ENCODE results near the gene NFATC2. TPM values are rescaled to one million over a fixed set of nuclear protein-coding genes. Genes with fewer than 3 reads are reported as not detected.
A peak's percentile ranks its signal among the peaks of the same experiment; 100 is the strongest.

NFATC2 gene
- total RNA-seq, 1 donor from 2014 or later = 1.9 TPM

DNA sequence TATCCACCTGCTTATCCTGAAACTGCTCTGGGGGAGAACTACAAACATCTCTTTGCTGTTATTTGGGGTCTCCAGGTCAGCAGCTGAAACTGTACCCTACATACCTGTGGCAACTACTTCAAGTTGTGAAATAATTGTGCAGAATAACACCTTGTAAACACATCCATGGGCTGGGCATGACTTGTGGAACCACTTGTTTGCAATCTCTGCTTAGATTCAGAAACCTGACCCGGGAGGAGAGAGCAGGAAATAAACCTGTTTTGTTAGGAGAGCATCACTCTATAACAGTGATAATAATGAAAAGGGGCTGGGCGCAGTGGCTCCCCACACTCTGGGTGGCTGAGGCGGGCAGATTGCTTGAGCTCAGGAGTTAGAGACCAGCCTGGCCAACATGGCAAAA lies 183.1 kb downstream of the NFATC2 start:
- Mint-ChIP-seq H3K4me3 (no peak overlapping the region), H3K4me1 (peaks cover 7% of the 10 kb centered on the region), H3K36me3 (ENCODE audit: low read depth) (peaks cover 2% of the 10 kb centered on the region), H3K27ac (ENCODE audit: unreplicated experiment) (peak overlapping the region; percentile 9), H3K9me3 (peaks cover 7% of the 10 kb centered on the region), H3K27me3 (ENCODE audit: low read depth) (peaks cover 2% of the 10 kb centered on the region)
- no peak for DNase-seq (ENCODE audit: low read depth, low spot score)
- TF ChIP-seq CTCF (conservative IDR thresholded peaks at IDR 0.05) = no peak

DNA sequence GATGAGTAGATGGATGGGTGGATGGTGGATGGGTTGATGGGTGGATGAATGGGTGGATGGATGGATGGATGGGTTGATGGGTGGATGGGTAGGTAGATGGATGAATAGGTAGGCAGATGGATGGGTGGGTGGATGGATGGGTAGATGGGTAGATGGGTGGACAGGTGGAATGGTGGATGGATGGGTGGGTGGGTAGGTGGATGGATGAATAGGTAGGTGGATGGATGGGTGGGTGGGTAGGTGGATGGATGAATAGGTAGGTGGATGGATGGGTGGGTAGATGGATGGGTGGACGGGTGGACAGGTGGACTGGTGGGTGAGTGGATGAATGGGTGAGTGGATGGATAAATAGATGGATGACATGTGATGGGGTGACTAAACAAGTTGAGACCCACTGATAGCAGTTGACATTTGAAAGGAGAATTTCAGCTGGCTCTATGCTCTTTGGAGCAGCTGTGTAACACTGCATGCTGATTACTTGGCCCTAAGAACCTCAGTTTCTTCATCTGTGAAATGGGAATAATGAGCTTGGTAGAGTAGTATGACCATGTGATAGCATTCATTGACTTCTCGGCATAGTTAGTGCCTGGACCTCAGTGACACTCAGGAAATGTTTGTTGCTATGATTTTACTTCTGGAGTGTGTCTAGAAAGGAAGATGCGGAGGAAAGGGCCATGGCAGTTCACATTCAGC lies 184.3 kb downstream of the NFATC2 start:
- H3K36me3 Mint-ChIP-seq (ENCODE audit: low read depth) = no peaks in the 10 kb centered on the region
- TF ChIP-seq CTCF (conservative IDR thresholded peaks at IDR 0.05) = no peak
- peaks cover 2% of the 10 kb centered on the region for H3K27me3 Mint-ChIP-seq (ENCODE audit: low read depth)
- DNase-seq (ENCODE audit: low read depth, low spot score) = no peak
- H3K4me1 Mint-ChIP-seq = peaks cover 7% of the 10 kb centered on the region
- peaks cover 5% of the 10 kb centered on the region for H3K9me3 Mint-ChIP-seq
- no peak overlapping the region for H3K27ac Mint-ChIP-seq (ENCODE audit: unreplicated experiment)
- H3K4me3 Mint-ChIP-seq = no peak overlapping the region

DNA sequence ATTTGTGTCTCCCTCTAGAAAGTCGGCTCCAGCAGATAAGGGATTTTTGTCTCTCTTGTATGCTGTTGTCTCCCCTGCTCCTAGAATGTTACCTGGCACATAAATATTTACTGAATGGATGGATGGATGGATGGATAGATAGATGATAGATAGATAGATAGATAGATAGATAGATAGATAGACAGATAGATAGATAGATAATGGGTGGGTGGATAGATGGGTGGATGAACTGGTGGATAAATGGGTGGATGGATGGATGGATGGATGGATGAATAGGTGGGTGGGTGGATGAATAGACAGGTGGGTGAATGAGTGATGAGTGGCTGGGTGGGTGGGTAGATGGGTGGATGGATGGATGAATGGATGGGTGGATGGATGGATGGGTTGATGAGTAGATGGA lies 185.0 kb downstream of the NFATC2 start:
- Mint-ChIP-seq H3K4me1 (peaks cover 7% of the 10 kb centered on the region), H3K9me3 (peaks cover 3% of the 10 kb centered on the region), H3K36me3 (ENCODE audit: low read depth) (no peaks in the 10 kb centered on the region), H3K4me3 (no peak overlapping the region), H3K27me3 (ENCODE audit: low read depth) (peaks cover 2% of the 10 kb centered on the region), H3K27ac (ENCODE audit: unreplicated experiment) (no peak overlapping the region)
- no peak for DNase-seq (ENCODE audit: low read depth, low spot score)
- no peak for TF ChIP-seq CTCF (conservative IDR thresholded peaks at IDR 0.05)

GRCh38 chr20:51356871-51357270 lies 185.6 kb downstream of the NFATC2 start:
- no peak for TF ChIP-seq CTCF (conservative IDR thresholded peaks at IDR 0.05)
- no peak overlapping the region for H3K4me3 Mint-ChIP-seq
- H3K9me3 Mint-ChIP-seq = peaks cover 3% of the 10 kb centered on the region
- H3K4me1 Mint-ChIP-seq = peaks cover 7% of the 10 kb centered on the region
- no peaks in the 10 kb centered on the region for H3K36me3 Mint-ChIP-seq (ENCODE audit: low read depth)
- H3K27me3 Mint-ChIP-seq (ENCODE audit: low read depth) = peaks cover 2% of the 10 kb centered on the region
- no peak overlapping the region for H3K27ac Mint-ChIP-seq (ENCODE audit: unreplicated experiment)
- DNase-seq (ENCODE audit: low read depth, low spot score) = no peak

GRCh38 chr20:51354769-51355319 lies 187.7 kb downstream of the NFATC2 start:
- H3K4me1 Mint-ChIP-seq = no peaks in the 10 kb centered on the region
- TF ChIP-seq CTCF (conservative IDR thresholded peaks at IDR 0.05) = no peak
- H3K4me3 Mint-ChIP-seq = no peak overlapping the region
- no peak overlapping the region for H3K27ac Mint-ChIP-seq (ENCODE audit: unreplicated experiment)
- H3K27me3 Mint-ChIP-seq (ENCODE audit: low read depth) = peaks cover 2% of the 10 kb centered on the region
- no peak for DNase-seq (ENCODE audit: low read depth, low spot score)
- peaks cover 3% of the 10 kb centered on the region for H3K9me3 Mint-ChIP-seq
- no peaks in the 10 kb centered on the region for H3K36me3 Mint-ChIP-seq (ENCODE audit: low read depth)
